ENCODE measurements around the gene PATL2.

GRCh38 chr15:44720460-44721176, 9.5 kb upstream of the PATL2 start:
- TF ChIP-seq CTCF (IDR thresholded peaks at IDR 0.05), result no peak
- no peak for TF ChIP-seq POLR2A (IDR thresholded peaks at IDR 0.05)

All from right lobe of liver (tissue), 4 donors.